UCSD-AML1 (cell line): ENCODE results near the gene PRXL2B.
A peak's percentile ranks its signal among the peaks of the same experiment; 100 is the strongest.
"Not testable (repeated sequence)": the region's sequence is repeated elsewhere in the genome, so short reads cannot be mapped to it uniquely, and the experiment has no call there.

Experiments
- DNase-seq: peaks from one replicate; lab custom pipeline; 2025; ENCODE audit not compliant: unreplicated experiment; lab: John Stamatoyannopoulos, UW

The PRXL2B gene

DNA sequence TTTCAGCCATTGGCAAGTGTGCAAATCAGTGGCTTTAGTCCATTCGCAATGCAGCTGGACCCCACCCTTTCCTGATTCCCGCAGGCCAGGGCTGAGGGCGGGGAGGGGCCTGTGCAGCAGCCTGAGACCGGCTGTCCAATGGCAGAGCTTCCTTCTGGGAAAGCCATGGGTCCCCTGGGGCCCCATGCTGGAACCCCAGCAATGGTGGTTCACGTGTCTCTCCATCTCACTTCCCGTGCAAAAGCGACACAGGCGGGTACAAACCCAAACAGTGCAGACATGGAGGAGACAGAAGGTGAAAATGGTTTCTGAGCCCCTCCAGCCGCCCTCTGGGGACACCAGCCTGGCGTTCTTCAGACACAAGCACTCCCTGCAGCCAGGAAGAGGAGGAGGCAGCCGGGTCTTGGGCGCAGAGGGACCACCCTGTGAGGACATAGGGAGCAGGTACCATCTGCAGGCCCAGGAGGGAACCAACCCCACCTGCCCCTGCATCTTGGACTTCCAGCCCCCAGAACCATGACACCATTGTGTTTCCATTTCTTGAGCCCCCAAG, 36.2 kb upstream of the PRXL2B start:
- DNase-seq = not testable (repeated sequence)

- DNase-seq = not testable (repeated sequence)
These were observed 35.0 kb upstream of the PRXL2B start for GRCh38 chr1:2551544-2551943.

DNA sequence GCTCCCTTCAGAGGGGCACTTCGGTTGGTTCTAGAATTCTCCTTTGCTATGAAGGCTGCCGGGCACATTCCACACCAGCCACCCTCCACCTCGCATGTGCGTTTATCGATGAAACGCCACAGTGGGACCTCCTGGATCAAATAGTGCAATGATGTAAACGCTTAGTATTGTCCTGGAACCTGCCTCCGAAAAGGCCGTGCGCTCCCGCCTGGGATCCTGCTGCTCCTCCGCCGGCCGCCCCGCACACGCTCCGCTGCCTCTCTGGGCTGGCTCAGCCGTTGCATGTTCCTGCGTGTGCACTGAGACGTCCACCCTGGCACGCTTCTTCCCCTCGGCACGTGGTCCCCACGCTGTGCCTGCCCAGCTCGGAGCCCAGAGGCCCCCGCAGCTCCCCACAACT, 34.4 kb upstream of the PRXL2B start:
- DNase-seq = no peak

- DNase-seq = not testable (repeated sequence)
These were observed 33.5 kb upstream of the PRXL2B start for GRCh38 chr1:2553076-2553475.

- DNase-seq = no peak
These were observed 32.5 kb upstream of the PRXL2B start for GRCh38 chr1:2553871-2554620.

GRCh38 chr1:2554621-2555387, 31.8 kb upstream of the PRXL2B start:
- DNase-seq = peak; percentile 69

- peak; percentile 97 for DNase-seq
These were observed 30.8 kb upstream of the PRXL2B start for GRCh38 chr1:2555634-2556276.

DNA sequence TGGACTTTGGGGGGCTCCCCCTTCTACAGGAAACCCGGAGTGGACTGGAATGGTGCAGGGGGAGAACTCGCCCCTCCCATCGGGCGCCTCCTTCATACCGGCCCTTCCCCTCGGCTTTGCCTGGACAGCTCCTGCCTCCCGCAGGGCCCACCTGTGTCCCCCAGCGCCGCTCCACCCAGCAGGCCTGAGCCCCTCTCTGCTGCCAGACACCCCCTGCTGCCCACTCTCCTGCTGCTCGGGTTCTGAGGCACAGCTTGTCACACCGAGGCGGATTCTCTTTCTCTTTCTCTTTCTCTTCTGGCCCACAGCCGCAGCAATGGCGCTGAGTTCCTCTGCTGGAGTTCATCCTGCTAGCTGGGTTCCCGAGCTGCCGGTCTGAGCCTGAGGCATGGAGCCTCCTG, 30.3 kb upstream of the PRXL2B start, which contains the start of gene TNFRSF14:
TSS of gene TNFRSF14 (plus strand) at position 95 of the 401 bp plus-strand sequence. CDS start at position 389, 294 bp downstream.
- no peak for DNase-seq

- DNase-seq = peak; percentile 66
These were observed 29.7 kb upstream of the PRXL2B start for GRCh38 chr1:2556678-2557481.

DNA sequence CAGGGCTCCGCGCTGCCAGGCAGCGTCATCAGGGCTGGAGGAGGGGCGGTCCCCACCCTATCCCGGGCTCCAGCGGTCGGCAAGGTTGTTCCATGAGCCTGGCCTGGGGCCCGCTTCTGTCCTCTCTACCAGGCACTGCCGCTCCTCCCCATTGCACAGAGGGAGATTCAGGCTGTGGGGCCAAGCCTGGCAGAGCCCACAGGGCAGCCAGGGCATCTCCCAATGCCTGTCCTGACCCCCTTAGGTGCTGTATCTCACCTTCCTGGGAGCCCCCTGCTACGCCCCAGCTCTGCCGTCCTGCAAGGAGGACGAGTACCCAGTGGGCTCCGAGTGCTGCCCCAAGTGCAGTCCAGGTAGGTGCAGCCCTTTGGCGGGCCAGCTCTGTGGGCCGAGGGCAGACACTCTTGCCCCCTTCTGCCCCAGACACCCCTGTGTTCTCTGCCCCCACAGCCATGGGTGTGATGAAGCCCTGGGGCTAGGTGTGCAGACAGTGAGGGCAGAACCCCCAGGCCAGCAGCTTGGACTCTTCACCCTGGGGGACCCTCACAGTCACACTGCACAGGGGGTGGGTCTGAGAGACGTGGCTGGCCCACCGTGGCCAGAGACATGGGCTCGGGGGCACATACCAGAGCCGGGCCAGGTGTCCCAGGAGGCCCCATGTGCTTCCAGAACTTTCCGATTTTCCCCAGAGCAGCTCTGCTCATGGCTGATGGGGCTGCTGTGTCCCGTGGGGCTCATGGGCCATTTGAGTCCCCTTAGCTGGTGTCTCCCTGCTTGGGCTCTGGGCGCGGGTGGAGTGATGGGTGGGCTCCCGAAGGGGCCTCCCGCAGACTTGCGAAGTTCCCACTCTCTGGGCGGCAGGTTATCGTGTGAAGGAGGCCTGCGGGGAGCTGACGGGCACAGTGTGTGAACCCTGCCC, 28.8 kb upstream of the PRXL2B start:
- DNase-seq = no peak

DNA sequence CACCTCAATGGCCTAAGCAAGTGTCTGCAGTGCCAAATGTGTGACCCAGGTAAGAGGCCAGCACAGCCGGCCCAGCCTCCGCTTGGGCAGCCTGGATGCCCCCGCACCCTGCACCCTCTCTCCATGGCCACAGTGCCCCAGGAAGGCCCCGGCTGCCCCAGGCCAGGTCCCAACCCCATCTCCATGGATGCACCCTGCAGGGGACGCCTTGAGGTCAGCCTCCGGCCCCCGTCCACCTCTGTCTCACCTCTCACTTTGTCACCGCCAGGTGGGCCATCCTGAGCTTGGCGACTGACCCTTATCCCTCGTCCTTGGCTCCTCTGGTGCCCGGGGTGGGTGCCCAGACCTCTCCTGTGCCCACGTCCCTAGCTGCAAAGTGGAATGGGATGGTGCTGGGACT, 28.2 kb upstream of the PRXL2B start:
- no peak for DNase-seq

DNA sequence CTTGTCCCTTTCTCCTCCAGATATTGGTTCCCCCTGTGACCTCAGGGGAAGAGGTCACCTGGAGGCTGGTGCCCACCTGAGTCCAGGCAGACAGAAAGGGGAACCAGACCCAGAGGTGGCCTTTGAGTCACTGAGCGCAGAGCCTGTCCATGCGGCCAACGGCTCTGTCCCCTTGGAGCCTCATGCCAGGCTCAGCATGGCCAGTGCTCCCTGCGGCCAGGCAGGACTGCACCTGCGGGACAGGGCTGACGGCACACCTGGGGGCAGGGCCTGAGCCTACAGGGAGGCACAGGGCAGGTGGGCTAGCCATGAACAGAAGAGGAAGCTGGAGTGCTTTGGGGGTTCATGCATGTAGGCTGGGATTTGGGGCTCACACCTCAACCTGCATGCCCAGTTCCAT, 27.7 kb upstream of the PRXL2B start:
- no peak for DNase-seq

- DNase-seq = no peak
These were observed 26.9 kb upstream of the PRXL2B start for GRCh38 chr1:2559509-2560298.

- DNase-seq = no peak
These were observed 26.1 kb upstream of the PRXL2B start for GRCh38 chr1:2560299-2561073.

DNA sequence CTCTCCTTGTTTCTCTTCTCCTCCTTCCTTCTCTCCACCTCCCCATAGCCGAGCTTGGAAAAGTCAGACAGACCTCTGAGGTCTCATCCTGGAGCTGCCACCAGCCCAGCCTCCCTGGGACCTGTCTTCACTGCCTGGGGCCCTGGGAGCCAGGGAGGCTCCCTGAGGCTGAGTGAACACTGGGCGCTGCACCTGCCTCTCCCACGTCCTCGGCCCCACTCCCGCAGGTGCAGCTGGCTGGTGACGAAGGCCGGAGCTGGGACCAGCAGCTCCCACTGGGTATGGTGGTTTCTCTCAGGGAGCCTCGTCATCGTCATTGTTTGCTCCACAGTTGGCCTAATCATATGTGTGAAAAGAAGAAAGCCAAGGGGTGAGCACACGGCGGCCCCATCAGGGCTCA, 25.1 kb upstream of the PRXL2B start:
- no peak for DNase-seq

GRCh38 chr1:2561898-2562895, 24.4 kb upstream of the PRXL2B start:
- DNase-seq = peak; percentile 32

GRCh38 chr1:2563205-2563604, 23.4 kb upstream of the PRXL2B start:
- DNase-seq = no peak
